Thyroid gland (tissue), 4 donors: ENCODE data around the gene ASCC1.

Experiments
- CTCF ChIP-seq, 6 experiments: fragments of 200-600 bp in 3 of 6; fragments of 450-650 bp in 3 of 6; sonication (generic) in 3 of 6; IDR thresholded peaks; one replicate each; pipeline ENCODE4 v1.5.1; 2016 to 2019; ENCODE audit warnings: antibody characterized with exemption in 6 of 6, mild to moderate bottlenecking in 2 of 6, inconsistent platforms in 1 of 6, moderate library complexity in 1 of 6
- POLR2A ChIP-seq, 2 donors: fragments of 450-650 bp; IDR thresholded peaks; one replicate each; pipeline ENCODE4 v1.6.1; 2017; ENCODE audit warnings: antibody characterized with exemption in 2 of 2, mild to moderate bottlenecking in 2 of 2, moderate library complexity in 1 of 2

DNA sequence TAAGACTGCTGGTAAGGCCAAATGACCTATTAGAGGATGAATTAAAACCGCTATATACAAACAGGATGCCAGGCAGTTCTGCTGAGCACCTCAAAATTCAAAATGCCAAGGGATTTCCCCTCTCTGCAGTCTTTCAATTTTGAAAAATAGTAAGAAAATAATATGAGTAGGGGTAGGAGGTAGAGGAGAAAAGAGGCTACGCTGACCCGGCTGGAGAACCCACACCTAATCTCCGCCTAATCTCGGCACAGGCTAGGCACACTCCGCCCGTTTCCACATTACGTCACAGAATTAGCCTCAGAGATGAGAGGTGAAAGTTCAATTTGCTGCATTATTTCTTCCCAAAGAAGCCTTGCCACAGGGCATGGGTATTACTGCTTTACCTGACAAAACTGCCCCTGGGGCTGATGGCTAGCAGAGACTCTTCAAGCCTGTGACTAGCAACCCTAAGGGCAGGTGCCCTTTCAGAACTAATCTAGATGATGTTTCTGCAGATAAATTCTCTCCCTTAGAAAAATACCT is 106.4 kb downstream of the ASCC1 start:
- TF ChIP-seq CTCF (IDR thresholded peaks at IDR 0.05): no peak
- no peak for TF ChIP-seq POLR2A (IDR thresholded peaks at IDR 0.05)
